Keratinocyte (primary cell): Measurements from ENCODE around the gene S100Z. TPM values are rescaled to one million over a fixed set of nuclear protein-coding genes. Genes with fewer than 3 reads are reported as not detected.

Experiments
- DNase-seq: peaks from one replicate; pipeline ENCODE4 v3.0.0-alpha.2; 2011; ENCODE audit warnings: low read depth, missing footprints, low spot score
- FAIRE-seq: peaks from 2 replicates; lab custom pipeline; 2011; peaks lifted over from hg19 to GRCh38; lab: Jason Lieb, UNC
- H2AFZ ChIP-seq: 2 replicates; pipeline ENCODE4 v1.6.0; 2012; ENCODE audit warnings: low read length, control low read depth, inconsistent platforms; ENCODE audit not compliant: control insufficient read depth
- H3K27ac ChIP-seq: 2 replicates; pipeline ENCODE4 v1.5.1; 2011; ENCODE audit warnings: low read length; ENCODE audit not compliant: control insufficient read depth, insufficient read depth
- H3K27me3 ChIP-seq: 3 replicates; pipeline ENCODE4 v1.6.0; 2011; ENCODE audit warnings: low read length; ENCODE audit not compliant: control insufficient read depth, insufficient read depth; ENCODE audit errors: extremely low read depth
- H3K36me3 ChIP-seq, 2 experiments: 2 replicates in 1 of 2; 3 replicates in 1 of 2; pipeline ENCODE4 v1.5.1; 2011; ENCODE audit warnings: low read length in 2 of 2, mild to moderate bottlenecking in 1 of 2; ENCODE audit not compliant: control insufficient read depth in 2 of 2, insufficient read depth in 2 of 2; ENCODE audit errors: extremely low read depth in 1 of 2
- H3K4me1 ChIP-seq: 3 replicates; pipeline ENCODE4 v1.5.1; 2011; ENCODE audit warnings: low read length; ENCODE audit not compliant: control insufficient read depth, insufficient read depth; ENCODE audit errors: extremely low read depth
- H3K4me2 ChIP-seq: 3 replicates; pipeline ENCODE4 v1.6.0; 2011; ENCODE audit warnings: low read depth, low read length; ENCODE audit not compliant: control insufficient read depth, insufficient read depth; ENCODE audit errors: extremely low read depth
- H3K4me3 ChIP-seq, 3 experiments: fragments of 200-600 bp in 1 of 3; sonication (generic) in 1 of 3; 2 replicates in 2 of 3; 3 replicates in 1 of 3; pipeline ENCODE4 v1.5.1; 2011 to 2016; ENCODE audit warnings: low read length in 3 of 3, mild to moderate bottlenecking in 3 of 3, control low read depth in 2 of 3, inconsistent platforms in 1 of 3, low read depth in 1 of 3, mixed read lengths in 1 of 3, mixed run types in 1 of 3, moderate library complexity in 1 of 3; ENCODE audit not compliant: control insufficient read depth in 2 of 3, insufficient read depth in 2 of 3; ENCODE audit errors: extremely low read depth in 1 of 3
- H3K79me2 ChIP-seq: 2 replicates; pipeline ENCODE4 v1.6.0; 2012; ENCODE audit warnings: low read length; ENCODE audit not compliant: control insufficient read depth, insufficient read depth
- H3K9ac ChIP-seq: 3 replicates; pipeline ENCODE4 v1.6.0; 2011; ENCODE audit warnings: low read length; ENCODE audit not compliant: control insufficient read depth, insufficient read depth; ENCODE audit errors: extremely low read depth
- H3K9me1 ChIP-seq: 3 replicates; pipeline ENCODE4 v1.6.0; 2011; ENCODE audit warnings: low read length; ENCODE audit not compliant: control insufficient read depth, insufficient read depth; ENCODE audit errors: extremely low read depth
- H3K9me3 ChIP-seq: 2 replicates; pipeline ENCODE4 v1.5.1; 2012; ENCODE audit warnings: low read depth, low read length; ENCODE audit not compliant: control insufficient read depth
- H4K20me1 ChIP-seq: 3 replicates; pipeline ENCODE4 v1.6.0; 2011; ENCODE audit warnings: low read length; ENCODE audit not compliant: control insufficient read depth, insufficient read depth; ENCODE audit errors: extremely low read depth
- EZH2 ChIP-seq: IDR thresholded peaks from one replicate; pipeline ENCODE4 v1.6.1; 2012; ENCODE audit warnings: inconsistent platforms, mild to moderate bottlenecking, low read length, moderate library complexity
- dilution Hi-C: fragments of 300-500 bp; cut with MboI; formaldehyde crosslinking; loops from one replicate; pipeline ENCODE4 v1.7.0; 2020; ENCODE audit warnings: low sequenced_read_pairs; ENCODE audit not compliant: extremely low pct_ligation_motif_present
- polyA plus RNA-seq, 5 experiments: library from polyadenylated mRNA; depleted of rRNA in 3 of 5; stranded (reverse) in 3 of 5; stranded (forward) in 1 of 5; unstranded in 1 of 5; fragments of >200 nt; gene quantifications; 1 replicate in 1 of 5; 2 replicates in 3 of 5; 3 replicates in 1 of 5; pipeline versions ENCODE4 v1.2.1 to v1.2.3, GENCODE V29; 2011 to 2012; ENCODE audit warnings: missing spikeins in 2 of 5, low read depth in 1 of 5, low replicate concordance in 1 of 5
- TF ChIP-seq, protein P1 (sequence below), 3 experiments: IDR thresholded peaks in 1 of 3; conservative IDR thresholded peaks in 1 of 3; optimal IDR thresholded peaks in 1 of 3; 2 replicates in 2 of 3; 3 replicates in 1 of 3; pipeline versions ENCODE3 to v1.5.1; 2011; ENCODE audit warnings: low read length in 3 of 3, mild to moderate bottlenecking in 3 of 3, moderate library complexity in 2 of 3, control low read depth in 1 of 3, inconsistent platforms in 1 of 3; ENCODE audit not compliant: insufficient read depth in 2 of 3; ENCODE audit errors: extremely low read depth in 1 of 3

Gene S100Z
- polyA plus RNA-seq, 1 donor (not counting 4 experiments of a cell fraction or from before 2014, with no cell fraction given) = not detected

DNA sequence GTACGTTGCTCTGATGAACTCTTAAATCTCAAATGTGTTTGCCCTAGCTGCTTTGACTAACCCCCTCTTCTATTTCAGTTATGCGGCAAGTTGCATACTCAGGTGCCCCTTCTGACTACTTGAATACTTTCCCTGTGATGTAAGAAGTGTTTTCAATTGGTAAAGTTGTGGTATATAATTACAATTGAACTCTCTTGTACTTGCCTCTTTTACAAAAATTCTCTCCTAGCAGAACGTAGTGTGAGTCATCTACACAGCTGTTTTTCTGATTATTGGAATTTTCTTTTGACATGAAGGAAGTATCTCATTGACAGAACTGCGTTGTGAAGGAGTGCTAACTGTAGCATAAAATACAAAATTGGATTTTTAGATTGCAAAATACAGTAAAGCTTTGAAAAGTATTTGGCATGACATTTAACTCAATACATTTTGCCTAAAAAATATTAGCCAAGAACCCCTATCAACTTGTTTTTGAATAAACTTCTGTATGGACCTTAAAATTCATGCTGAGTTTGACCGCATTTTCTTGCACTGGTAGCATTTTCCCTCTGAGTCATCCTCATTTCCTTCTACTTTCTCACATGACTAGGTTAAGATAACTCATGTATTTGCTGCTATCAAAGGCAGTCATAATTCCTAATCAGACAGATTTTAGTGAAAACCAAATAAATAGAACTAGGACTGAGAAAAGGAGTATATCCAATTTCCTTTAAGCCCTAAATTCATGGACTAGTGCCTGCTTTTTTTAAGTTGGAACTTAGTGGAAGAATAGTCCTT is 109.4 kb downstream of the S100Z start:
- DNase-seq = no peak

DNA sequence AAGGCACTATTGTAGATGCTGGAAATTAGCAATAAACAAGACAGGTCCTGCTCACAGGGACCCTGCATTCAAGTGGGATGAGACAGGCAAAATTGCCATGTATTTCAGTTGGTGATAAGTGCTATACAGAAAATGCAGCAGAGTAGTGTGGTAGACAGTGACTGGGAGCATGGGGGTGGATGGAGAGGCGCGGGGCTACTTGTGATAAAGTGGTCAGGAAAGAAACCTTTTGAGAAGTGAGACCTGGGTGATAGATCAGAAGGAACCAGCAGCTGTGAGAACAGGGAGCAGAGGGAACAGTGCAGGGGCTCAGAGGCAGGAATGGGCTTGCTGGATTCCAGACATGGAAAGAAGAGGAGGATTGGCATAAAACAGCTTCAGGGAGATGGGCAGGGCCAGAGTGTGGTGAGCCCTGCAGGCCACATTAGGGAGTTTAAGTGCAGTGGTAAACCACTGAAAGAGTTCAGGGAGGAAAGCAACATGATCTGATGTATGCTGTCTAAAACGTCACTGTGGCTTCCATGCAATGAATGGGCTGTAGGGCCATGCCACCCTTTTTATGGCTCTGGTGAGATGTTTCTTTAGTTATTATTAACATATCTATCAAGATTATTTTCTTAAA is 110.3 kb downstream of the S100Z start:
- no peaks in the 10 kb centered on the region for H4K20me1 ChIP-seq
- H3K9ac ChIP-seq = no peak overlapping the region
- no peak overlapping the region for H2AFZ ChIP-seq
- H3K36me3 ChIP-seq = no peaks in the 10 kb centered on the region
- peaks cover 14% of the 10 kb centered on the region for H3K4me1 ChIP-seq
- peak overlapping the region; percentile 39 for H3K4me2 ChIP-seq
- TF ChIP-seq EZH2 = no peak
- TF ChIP-seq, protein P1, sequence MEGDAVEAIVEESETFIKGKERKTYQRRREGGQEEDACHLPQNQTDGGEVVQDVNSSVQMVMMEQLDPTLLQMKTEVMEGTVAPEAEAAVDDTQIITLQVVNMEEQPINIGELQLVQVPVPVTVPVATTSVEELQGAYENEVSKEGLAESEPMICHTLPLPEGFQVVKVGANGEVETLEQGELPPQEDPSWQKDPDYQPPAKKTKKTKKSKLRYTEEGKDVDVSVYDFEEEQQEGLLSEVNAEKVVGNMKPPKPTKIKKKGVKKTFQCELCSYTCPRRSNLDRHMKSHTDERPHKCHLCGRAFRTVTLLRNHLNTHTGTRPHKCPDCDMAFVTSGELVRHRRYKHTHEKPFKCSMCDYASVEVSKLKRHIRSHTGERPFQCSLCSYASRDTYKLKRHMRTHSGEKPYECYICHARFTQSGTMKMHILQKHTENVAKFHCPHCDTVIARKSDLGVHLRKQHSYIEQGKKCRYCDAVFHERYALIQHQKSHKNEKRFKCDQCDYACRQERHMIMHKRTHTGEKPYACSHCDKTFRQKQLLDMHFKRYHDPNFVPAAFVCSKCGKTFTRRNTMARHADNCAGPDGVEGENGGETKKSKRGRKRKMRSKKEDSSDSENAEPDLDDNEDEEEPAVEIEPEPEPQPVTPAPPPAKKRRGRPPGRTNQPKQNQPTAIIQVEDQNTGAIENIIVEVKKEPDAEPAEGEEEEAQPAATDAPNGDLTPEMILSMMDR (optimal IDR thresholded peaks at IDR 0.05 in 1 of 3, IDR thresholded peaks at IDR 0.05 in 1 of 3, conservative IDR thresholded peaks at IDR 0.05 in 1 of 3; ENCODE audit: extremely low read depth in 1 of 3, insufficient read depth in 2 of 3, low read length in 3 of 3) = no peak
- FAIRE-seq (peak; percentile 83), DNase-seq (peak; percentile 23)
- H3K27ac ChIP-seq = no peak overlapping the region
- peaks cover 9% of the 10 kb centered on the region for H3K27me3 ChIP-seq
- dilution Hi-C loops = no loop called here
- H3K79me2 ChIP-seq = no peaks in the 10 kb centered on the region
- H3K9me3 ChIP-seq = no peaks in the 10 kb centered on the region
- H3K4me3 ChIP-seq = no peak overlapping the region
- no peaks in the 10 kb centered on the region for H3K9me1 ChIP-seq

More for the DNA sequence above, 109.4 kb downstream of the S100Z start:
- no peaks in the 10 kb centered on the region for H3K9me1 ChIP-seq
- peaks cover 14% of the 10 kb centered on the region for H3K4me1 ChIP-seq
- H2AFZ ChIP-seq = no peak overlapping the region
- FAIRE-seq = no peak
- H3K79me2 ChIP-seq = no peaks in the 10 kb centered on the region
- H3K9ac ChIP-seq = no peak overlapping the region
- H3K27ac ChIP-seq = no peak overlapping the region
- H3K27me3 ChIP-seq = peaks cover 17% of the 10 kb centered on the region
- H3K9me3 ChIP-seq = no peaks in the 10 kb centered on the region
- H3K4me3 ChIP-seq = no peak overlapping the region
- TF ChIP-seq, protein P1 (optimal IDR thresholded peaks at IDR 0.05 in 1 of 3, IDR thresholded peaks at IDR 0.05 in 1 of 3, conservative IDR thresholded peaks at IDR 0.05 in 1 of 3; ENCODE audit: extremely low read depth in 1 of 3, insufficient read depth in 2 of 3, low read length in 3 of 3) = no peak
- no peak for TF ChIP-seq EZH2
- H3K4me2 ChIP-seq = no peak overlapping the region
- dilution Hi-C loops = no loop called here
- H3K36me3 ChIP-seq = no peaks in the 10 kb centered on the region
- no peaks in the 10 kb centered on the region for H4K20me1 ChIP-seq
